ENCODE results near the gene LRMDA. TPM values are rescaled to one million over a fixed set of nuclear protein-coding genes. Genes with fewer than 3 reads are reported as not detected.

LRMDA gene
- total RNA-seq, 3 donors from 2014 or later (not counting 1 experiment from before 2014, with no cell fraction given) = 1.4 to 2.4 (median 2.1) TPM

DNA sequence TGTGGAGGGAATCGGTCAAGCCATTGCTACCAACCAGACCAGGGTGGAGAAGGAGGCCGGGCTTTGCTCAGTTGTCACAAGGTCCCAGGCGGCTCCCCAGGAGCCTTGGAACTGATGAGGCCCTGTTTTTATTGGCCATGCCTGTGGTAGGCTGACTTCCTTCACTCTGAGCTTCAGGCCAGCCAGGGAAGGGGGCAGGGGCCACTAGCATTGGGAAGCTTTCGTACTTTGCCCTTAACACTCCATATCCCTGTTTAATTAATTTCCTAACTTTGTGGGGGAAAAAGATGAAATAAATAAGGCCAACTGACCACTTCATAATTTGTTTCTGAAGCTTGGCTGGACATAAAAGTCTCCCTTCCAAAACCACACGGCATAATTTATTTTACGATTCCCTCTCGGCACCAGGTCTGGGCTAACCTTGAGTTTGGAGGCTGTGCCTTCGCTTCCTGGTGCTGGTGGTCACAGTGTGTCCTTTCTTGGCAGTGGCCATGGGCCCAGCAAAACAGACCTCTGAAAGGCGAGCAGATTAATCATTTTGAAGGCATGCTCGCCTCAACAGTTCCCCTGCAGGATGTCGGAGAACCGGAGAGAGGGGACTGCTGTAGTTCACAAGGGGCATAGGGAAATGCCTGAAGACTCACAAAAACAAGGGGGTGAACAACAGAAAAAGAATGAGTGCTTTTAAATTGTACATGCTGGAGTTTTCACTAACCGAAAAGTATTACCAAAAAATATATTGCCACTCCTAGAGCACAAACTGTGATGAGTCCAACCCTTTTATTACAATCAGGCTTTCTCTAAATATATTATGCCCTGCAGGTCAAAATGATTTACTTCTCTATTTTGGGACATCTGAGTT is 966.0 kb downstream of the LRMDA start:
- intact Hi-C loops (cut with micrococcal nuclease) = no loop called here
- Histone ChIP-seq H3K9me3 (ENCODE audit: control insufficient read depth, insufficient read depth, low read length) (peaks cover 2% of the 10 kb centered on the region), H3K4me1 (ENCODE audit: control insufficient read depth, insufficient read depth, low read length) (no peaks in the 10 kb centered on the region), H3K36me3 (ENCODE audit: control insufficient read depth, insufficient read depth, low read length) (no peaks in the 10 kb centered on the region), H3K27me3 (ENCODE audit: control insufficient read depth, insufficient read depth, low read length) (no peaks in the 10 kb centered on the region), H3K27ac (ENCODE audit: low read length) (no peak overlapping the region), H3K4me3 (ENCODE audit: low read length) (no peak overlapping the region)
- peaks cover 0 to 4% of the 10 kb centered on the region in 2 donors for H3K9me3 Mint-ChIP-seq
- TF ChIP-seq, protein P1, sequence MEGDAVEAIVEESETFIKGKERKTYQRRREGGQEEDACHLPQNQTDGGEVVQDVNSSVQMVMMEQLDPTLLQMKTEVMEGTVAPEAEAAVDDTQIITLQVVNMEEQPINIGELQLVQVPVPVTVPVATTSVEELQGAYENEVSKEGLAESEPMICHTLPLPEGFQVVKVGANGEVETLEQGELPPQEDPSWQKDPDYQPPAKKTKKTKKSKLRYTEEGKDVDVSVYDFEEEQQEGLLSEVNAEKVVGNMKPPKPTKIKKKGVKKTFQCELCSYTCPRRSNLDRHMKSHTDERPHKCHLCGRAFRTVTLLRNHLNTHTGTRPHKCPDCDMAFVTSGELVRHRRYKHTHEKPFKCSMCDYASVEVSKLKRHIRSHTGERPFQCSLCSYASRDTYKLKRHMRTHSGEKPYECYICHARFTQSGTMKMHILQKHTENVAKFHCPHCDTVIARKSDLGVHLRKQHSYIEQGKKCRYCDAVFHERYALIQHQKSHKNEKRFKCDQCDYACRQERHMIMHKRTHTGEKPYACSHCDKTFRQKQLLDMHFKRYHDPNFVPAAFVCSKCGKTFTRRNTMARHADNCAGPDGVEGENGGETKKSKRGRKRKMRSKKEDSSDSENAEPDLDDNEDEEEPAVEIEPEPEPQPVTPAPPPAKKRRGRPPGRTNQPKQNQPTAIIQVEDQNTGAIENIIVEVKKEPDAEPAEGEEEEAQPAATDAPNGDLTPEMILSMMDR (IDR thresholded peaks at IDR 0.05) = no peak
- no peaks in the 10 kb centered on the region for H3K27me3 Mint-ChIP-seq (ENCODE audit: low read depth in 2 of 2)
- no peaks in the 10 kb centered on the region for H3K36me3 Mint-ChIP-seq
- H3K4me1 Mint-ChIP-seq = no peaks in the 10 kb centered on the region
- DNase-seq = no peak
- H3K27ac Mint-ChIP-seq = no peak overlapping the region
- H3K4me3 Mint-ChIP-seq = no peak overlapping the region
- 89% methylated on average over 12 of the region's 13 CpGs for WGBS (ENCODE audit: insufficient coverage)
- no peak for ATAC-seq

- 79% methylated on average over 4 of the region's 6 CpGs for WGBS (ENCODE audit: insufficient coverage)
- TF ChIP-seq, protein P1 (IDR thresholded peaks at IDR 0.05) = no peak
- Histone ChIP-seq H3K4me3 (ENCODE audit: low read length) (no peak overlapping the region), H3K27me3 (ENCODE audit: control insufficient read depth, insufficient read depth, low read length) (no peaks in the 10 kb centered on the region), H3K9me3 (ENCODE audit: control insufficient read depth, insufficient read depth, low read length) (peaks cover 2% of the 10 kb centered on the region), H3K4me1 (ENCODE audit: control insufficient read depth, insufficient read depth, low read length) (no peaks in the 10 kb centered on the region), H3K27ac (ENCODE audit: low read length) (no peak overlapping the region), H3K36me3 (ENCODE audit: control insufficient read depth, insufficient read depth, low read length) (no peaks in the 10 kb centered on the region)
- H3K36me3 Mint-ChIP-seq = no peaks in the 10 kb centered on the region
- intact Hi-C loops (cut with micrococcal nuclease) = no loop called here
- DNase-seq (no peak), ATAC-seq (no peak)
- no peak overlapping the region for H3K27ac Mint-ChIP-seq
- no peak overlapping the region for H3K4me3 Mint-ChIP-seq
- peaks cover 0 to 4% of the 10 kb centered on the region in 2 donors for H3K9me3 Mint-ChIP-seq
- H3K4me1 Mint-ChIP-seq = no peaks in the 10 kb centered on the region
- no peaks in the 10 kb centered on the region for H3K27me3 Mint-ChIP-seq (ENCODE audit: low read depth in 2 of 2)
Measured at GRCh38 chr10:76398043-76398710, 966.8 kb downstream of the LRMDA start.

- intact Hi-C loops (cut with micrococcal nuclease) = no loop called here
Measured at GRCh38 chr10:76399226-76399625, 967.8 kb downstream of the LRMDA start.

More at GRCh38 chr10:76399226-76399625, 967.8 kb downstream of the LRMDA start:
- Histone ChIP-seq H3K9me3 (ENCODE audit: control insufficient read depth, insufficient read depth, low read length) (peaks cover 2% of the 10 kb centered on the region), H3K27me3 (ENCODE audit: control insufficient read depth, insufficient read depth, low read length) (no peaks in the 10 kb centered on the region), H3K27ac (ENCODE audit: low read length) (no peak overlapping the region), H3K4me1 (ENCODE audit: control insufficient read depth, insufficient read depth, low read length) (no peaks in the 10 kb centered on the region), H3K36me3 (ENCODE audit: control insufficient read depth, insufficient read depth, low read length) (no peaks in the 10 kb centered on the region), H3K4me3 (ENCODE audit: low read length) (no peak overlapping the region)
- WGBS (ENCODE audit: insufficient coverage) = 91% methylated on average over 4 of the region's 4 CpGs
- H3K9me3 Mint-ChIP-seq = peaks cover 0 to 4% of the 10 kb centered on the region in 2 donors
- H3K36me3 Mint-ChIP-seq = no peaks in the 10 kb centered on the region
- DNase-seq (no peak), ATAC-seq (no peak)
- TF ChIP-seq, protein P1 (IDR thresholded peaks at IDR 0.05) = no peak
- H3K27me3 Mint-ChIP-seq (ENCODE audit: low read depth in 2 of 2) = no peaks in the 10 kb centered on the region
- H3K4me1 Mint-ChIP-seq = no peaks in the 10 kb centered on the region
- H3K27ac Mint-ChIP-seq = no peak overlapping the region
- no peak overlapping the region for H3K4me3 Mint-ChIP-seq

All from natural killer cell (primary cell).